Smooth muscle cell (in vitro differentiated cells): ENCODE results near the gene TMEM200B. TPM values are rescaled to one million over a fixed set of nuclear protein-coding genes. Genes with fewer than 3 reads are reported as not detected.

ENCODE experiments used
- DNase-seq: peaks from one replicate; lab custom pipeline; 2025; ENCODE audit not compliant: unreplicated experiment; lab: John Stamatoyannopoulos, UW
- H2AFZ ChIP-seq: fragments of 200-600 bp; sonication (generic); 2 replicates; pipeline ENCODE4 v1.6.0; 2016; ENCODE audit warnings: antibody characterized with exemption, low read depth, mild to moderate bottlenecking
- H3F3A ChIP-seq: fragments of 200-600 bp; sonication (generic); 2 replicates; pipeline ENCODE4 v1.6.0; 2017; ENCODE audit warnings: antibody characterized with exemption, low read depth
- H3K27ac ChIP-seq: fragments of 200-600 bp; sonication (generic); 2 replicates; pipeline ENCODE4 v1.5.1; 2016; ENCODE audit warnings: low read depth, mild to moderate bottlenecking
- H3K27me3 ChIP-seq: fragments of 200-600 bp; sonication (generic); 2 replicates; pipeline ENCODE4 v1.6.1; 2016; ENCODE audit warnings: low read depth, mild to moderate bottlenecking
- H3K36me3 ChIP-seq: fragments of 200-600 bp; sonication (generic); 2 replicates; pipeline ENCODE4 v1.5.1; 2016; ENCODE audit warnings: low read depth
- H3K4me1 ChIP-seq: fragments of 200-600 bp; sonication (generic); 2 replicates; pipeline ENCODE4 v1.5.1; 2016; ENCODE audit warnings: low read depth
- H3K4me2 ChIP-seq: fragments of 200-600 bp; sonication (generic); 2 replicates; pipeline ENCODE4 v1.6.0; 2016; ENCODE audit warnings: mild to moderate bottlenecking
- H3K4me3 ChIP-seq: fragments of 200-600 bp; sonication (generic); 2 replicates; pipeline ENCODE4 v1.5.1; 2016; ENCODE audit warnings: mild to moderate bottlenecking
- H3K79me2 ChIP-seq: fragments of 200-600 bp; sonication (generic); 2 replicates; pipeline ENCODE4 v1.6.0; 2016; ENCODE audit warnings: low read depth, mild to moderate bottlenecking
- H3K9ac ChIP-seq: fragments of 200-600 bp; sonication (generic); 2 replicates; pipeline ENCODE4 v1.6.0; 2016; ENCODE audit warnings: low read depth
- H3K9me3 ChIP-seq: fragments of 200-600 bp; sonication (generic); replicated peaks from 2 replicates; pipeline ENCODE4 v1.5.1; 2016; ENCODE audit warnings: low read depth
- H4K20me1 ChIP-seq: fragments of 200-600 bp; sonication (generic); 2 replicates; pipeline ENCODE4 v1.6.0; 2016; ENCODE audit warnings: low read depth
- WGBS: methylation state at CpG from one replicate; pipeline ENCODE4 v1.1.7; 2016; ENCODE audit warnings: low lambda C conversion rate; 5-methylcytosine and 5-hydroxymethylcytosine counted together
- polyA plus RNA-seq: library from polyadenylated mRNA; unstranded; fragments of >200 nt; fragmentation: Nextera tagmentation; extraction: Ambion mirVana; gene quantifications from 2 replicates; pipeline ENCODE4 v1.2.1, GENCODE V29; 2016
- total RNA-seq: library from RNA; depleted of rRNA; stranded (reverse); fragments of >200 nt; gene quantifications from 2 replicates; pipeline ENCODE4 v1.2.3, GENCODE V29; 2014
- TF ChIP-seq, protein P1 (sequence below): fragments of 200-600 bp; sonication (generic); IDR thresholded peaks from 2 replicates; pipeline ENCODE4 v1.5.1; 2017; ENCODE audit warnings: borderline replicate concordance, mild to moderate bottlenecking, antibody characterized with exemption; ENCODE audit not compliant: insufficient read depth, poor library complexity, severe bottlenecking

The TMEM200B gene
- total and polyA plus RNA-seq, 2 experiments from 2014 or later: 20.5 to 33.2 TPM

DNA sequence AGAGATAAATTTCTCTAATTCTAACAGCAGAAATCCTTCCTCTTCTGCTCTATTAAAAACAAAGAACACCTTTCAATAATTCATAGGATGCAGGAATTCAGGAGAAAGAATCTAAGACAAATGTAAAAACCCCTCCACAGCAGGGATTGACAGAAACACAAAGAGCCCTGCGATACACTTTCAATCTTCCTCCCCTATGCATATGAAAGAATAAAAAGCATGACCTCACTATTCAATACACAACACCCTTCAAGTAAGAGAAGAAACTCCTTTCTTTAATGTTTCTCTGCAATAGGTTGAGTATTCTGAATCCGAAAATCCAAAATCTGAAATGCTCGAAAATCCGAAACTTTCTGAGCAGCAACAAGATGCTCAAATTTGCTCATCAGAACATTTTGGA, 40.9 kb upstream of the TMEM200B start:
- Histone ChIP-seq H2AFZ (no peak overlapping the region), H3K4me1 (peaks cover 46% of the 10 kb centered on the region), H3F3A (peaks cover 44% of the 10 kb centered on the region), H3K36me3 (no peaks in the 10 kb centered on the region), H3K27me3 (no peaks in the 10 kb centered on the region), H3K79me2 (peaks cover 98% of the 10 kb centered on the region), H3K4me2 (no peak overlapping the region), H4K20me1 (peaks cover 98% of the 10 kb centered on the region), H3K27ac (peak overlapping the region; percentile 76), H3K4me3 (no peak overlapping the region), H3K9me3 (no peaks in the 10 kb centered on the region), H3K9ac (no peak overlapping the region)
- TF ChIP-seq, protein P1, sequence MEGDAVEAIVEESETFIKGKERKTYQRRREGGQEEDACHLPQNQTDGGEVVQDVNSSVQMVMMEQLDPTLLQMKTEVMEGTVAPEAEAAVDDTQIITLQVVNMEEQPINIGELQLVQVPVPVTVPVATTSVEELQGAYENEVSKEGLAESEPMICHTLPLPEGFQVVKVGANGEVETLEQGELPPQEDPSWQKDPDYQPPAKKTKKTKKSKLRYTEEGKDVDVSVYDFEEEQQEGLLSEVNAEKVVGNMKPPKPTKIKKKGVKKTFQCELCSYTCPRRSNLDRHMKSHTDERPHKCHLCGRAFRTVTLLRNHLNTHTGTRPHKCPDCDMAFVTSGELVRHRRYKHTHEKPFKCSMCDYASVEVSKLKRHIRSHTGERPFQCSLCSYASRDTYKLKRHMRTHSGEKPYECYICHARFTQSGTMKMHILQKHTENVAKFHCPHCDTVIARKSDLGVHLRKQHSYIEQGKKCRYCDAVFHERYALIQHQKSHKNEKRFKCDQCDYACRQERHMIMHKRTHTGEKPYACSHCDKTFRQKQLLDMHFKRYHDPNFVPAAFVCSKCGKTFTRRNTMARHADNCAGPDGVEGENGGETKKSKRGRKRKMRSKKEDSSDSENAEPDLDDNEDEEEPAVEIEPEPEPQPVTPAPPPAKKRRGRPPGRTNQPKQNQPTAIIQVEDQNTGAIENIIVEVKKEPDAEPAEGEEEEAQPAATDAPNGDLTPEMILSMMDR: no peak
- WGBS: 92% methylated on average over 4 of the region's 4 CpGs
- DNase-seq: no peak

DNA sequence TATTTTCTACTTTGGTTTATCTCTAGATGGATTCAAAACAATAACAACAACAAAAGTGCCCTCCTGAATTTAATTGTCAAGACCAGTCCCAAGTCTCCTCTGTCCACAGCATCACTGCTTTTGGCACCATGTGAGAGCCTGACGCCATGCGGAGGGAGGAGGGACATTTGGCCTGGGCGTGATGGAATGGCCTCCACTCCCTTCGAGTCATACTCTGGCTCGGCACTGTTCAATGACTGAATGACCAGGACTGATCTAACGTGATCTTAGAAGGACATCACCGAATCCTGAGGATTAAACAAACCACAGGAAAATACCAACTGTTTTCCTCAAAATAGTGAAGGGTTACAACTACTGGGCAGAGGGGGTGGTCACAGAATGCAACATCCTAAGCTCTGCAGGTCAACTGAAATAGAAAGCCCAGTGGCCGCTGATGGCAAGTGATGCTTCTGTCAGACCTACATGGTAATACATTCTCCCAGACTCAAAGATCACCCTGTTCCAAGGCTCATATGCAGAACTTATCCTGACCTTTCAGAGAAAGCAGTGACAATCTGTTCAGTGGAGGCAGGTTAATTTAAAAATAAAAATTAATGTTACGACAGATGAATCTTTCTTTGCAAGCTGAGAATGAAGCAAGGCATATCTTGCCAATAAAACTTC, 38.9 kb upstream of the TMEM200B start:
- H3K9me3 ChIP-seq: no peaks in the 10 kb centered on the region
- no peak overlapping the region for H2AFZ ChIP-seq
- H3K36me3 ChIP-seq: peaks cover 2% of the 10 kb centered on the region
- H4K20me1 ChIP-seq: peaks cover 86% of the 10 kb centered on the region
- no peak overlapping the region for H3K4me3 ChIP-seq
- no peaks in the 10 kb centered on the region for H3K27me3 ChIP-seq
- H3K4me1 ChIP-seq: peaks cover 54% of the 10 kb centered on the region
- TF ChIP-seq, protein P1: no peak
- peak overlapping the region; percentile 58 for H3K4me2 ChIP-seq
- WGBS: 36% methylated on average over 9 of the region's 9 CpGs
- peak overlapping the region; percentile 76 for H3K27ac ChIP-seq
- H3K9ac ChIP-seq: peak overlapping the region; percentile 1
- H3K79me2 ChIP-seq: peaks cover 79% of the 10 kb centered on the region
- DNase-seq: no peak
- H3F3A ChIP-seq: peaks cover 60% of the 10 kb centered on the region

DNA sequence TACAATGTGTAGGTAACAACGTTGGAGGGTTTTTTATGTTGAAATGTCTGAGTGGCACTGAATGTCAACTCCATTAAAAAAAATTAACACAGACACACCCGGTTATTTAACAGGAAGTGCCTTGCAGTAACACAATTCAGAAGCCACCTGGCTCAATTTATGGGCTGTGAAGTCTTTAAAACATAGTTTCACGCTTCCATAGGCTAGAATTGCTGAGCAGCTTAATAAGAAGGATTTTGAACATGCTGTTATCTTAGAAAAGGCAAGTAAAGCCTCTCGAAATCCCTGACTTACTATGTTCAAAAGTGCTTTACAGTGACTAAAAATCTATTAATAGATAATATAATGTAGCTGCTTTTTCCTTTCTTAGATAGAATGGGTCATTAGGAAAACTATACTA, 38.3 kb upstream of the TMEM200B start:
- Histone ChIP-seq H3K27ac (peak overlapping the region; percentile 76), H3K27me3 (no peaks in the 10 kb centered on the region), H3K79me2 (peaks cover 73% of the 10 kb centered on the region), H3K4me3 (no peak overlapping the region), H3K4me2 (peak overlapping the region; percentile 58), H3F3A (peaks cover 61% of the 10 kb centered on the region), H3K9ac (peak overlapping the region; percentile 1), H4K20me1 (peaks cover 86% of the 10 kb centered on the region), H3K9me3 (no peaks in the 10 kb centered on the region), H3K36me3 (peaks cover 2% of the 10 kb centered on the region), H2AFZ (no peak overlapping the region), H3K4me1 (peaks cover 58% of the 10 kb centered on the region)
- TF ChIP-seq, protein P1: no peak
- 19% methylated on average over 4 of the region's 4 CpGs for WGBS
- no peak for DNase-seq

DNA sequence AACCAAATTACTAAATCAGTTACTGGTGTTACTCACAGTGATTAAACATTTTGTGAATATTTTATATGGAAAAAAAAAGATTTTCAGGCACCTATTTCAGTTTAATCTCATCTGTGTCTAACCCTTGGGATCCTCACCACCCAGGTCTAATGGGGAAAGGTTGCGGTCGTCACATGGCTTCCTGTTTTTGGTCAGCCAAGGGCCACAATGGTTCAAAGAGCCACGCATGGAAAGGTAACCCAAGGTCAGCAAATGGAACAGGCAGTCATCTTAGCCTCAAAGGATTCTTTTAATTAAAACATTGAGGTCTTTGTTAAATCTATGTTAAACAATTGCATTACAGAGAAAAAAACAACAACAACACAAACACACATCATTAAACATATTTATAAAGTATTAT, 36.1 kb upstream of the TMEM200B start:
- Histone ChIP-seq H3K4me2 (no peak overlapping the region), H3F3A (peaks cover 51% of the 10 kb centered on the region), H3K9me3 (no peaks in the 10 kb centered on the region), H3K36me3 (peaks cover 2% of the 10 kb centered on the region), H3K79me2 (peaks cover 62% of the 10 kb centered on the region), H3K27ac (peak overlapping the region; percentile 20), H3K9ac (no peak overlapping the region), H3K27me3 (no peaks in the 10 kb centered on the region), H2AFZ (no peak overlapping the region), H3K4me1 (peaks cover 41% of the 10 kb centered on the region), H4K20me1 (peaks cover 72% of the 10 kb centered on the region), H3K4me3 (no peak overlapping the region)
- WGBS: 90% methylated on average over 3 of the region's 3 CpGs
- TF ChIP-seq, protein P1: no peak
- no peak for DNase-seq
